Limb (tissue), 2 donors: ENCODE measurements around the gene MPO.
A peak's percentile ranks its signal among the peaks of the same experiment; 100 is the strongest.

Experiments
- DNase-seq, 2 donors: peaks; one replicate each; pipeline ENCODE4 v3.0.0-alpha.2; 2016; ENCODE audit errors: extremely low spot score in 2 of 2

The MPO gene

GRCh38 chr17:58279736-58280479 lies 827 bp downstream of the MPO start:
- DNase-seq = no peak

DNA sequence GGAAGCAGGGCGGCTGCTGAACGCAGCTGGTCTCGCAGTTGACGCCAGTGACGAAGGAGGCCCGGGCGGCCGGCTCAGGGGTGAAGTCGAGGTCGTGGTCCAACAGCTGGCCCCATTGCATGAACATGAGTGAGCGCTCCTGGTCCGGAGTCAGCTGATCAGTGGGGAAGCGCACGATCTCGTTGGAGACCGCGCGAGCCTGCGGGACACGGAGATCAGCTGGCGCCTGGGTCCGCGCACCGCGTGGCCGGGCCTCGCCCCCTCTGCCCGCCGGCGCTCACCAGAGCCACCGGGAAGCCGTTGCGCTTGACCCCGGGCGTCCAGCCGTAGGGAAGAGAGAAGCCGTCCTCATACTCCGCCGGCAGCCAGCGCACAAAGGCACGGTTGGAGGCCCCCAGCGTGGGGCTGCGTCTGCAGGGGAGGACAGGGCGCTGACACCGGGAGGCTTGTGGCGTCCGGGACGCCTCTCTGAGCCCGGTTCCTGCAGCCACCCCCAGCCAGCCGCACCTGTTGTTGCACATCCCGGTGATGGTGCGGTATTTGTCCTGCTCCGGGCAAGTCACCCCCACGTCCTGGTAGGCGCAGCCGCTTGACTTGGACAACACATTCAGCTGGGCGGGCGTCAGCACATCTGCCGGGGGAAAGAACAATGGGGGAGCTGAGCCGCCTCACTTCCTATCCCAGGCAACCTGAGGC lies 1.6 kb downstream of the MPO start:
- DNase-seq = peak; percentile 61 to 72

DNA sequence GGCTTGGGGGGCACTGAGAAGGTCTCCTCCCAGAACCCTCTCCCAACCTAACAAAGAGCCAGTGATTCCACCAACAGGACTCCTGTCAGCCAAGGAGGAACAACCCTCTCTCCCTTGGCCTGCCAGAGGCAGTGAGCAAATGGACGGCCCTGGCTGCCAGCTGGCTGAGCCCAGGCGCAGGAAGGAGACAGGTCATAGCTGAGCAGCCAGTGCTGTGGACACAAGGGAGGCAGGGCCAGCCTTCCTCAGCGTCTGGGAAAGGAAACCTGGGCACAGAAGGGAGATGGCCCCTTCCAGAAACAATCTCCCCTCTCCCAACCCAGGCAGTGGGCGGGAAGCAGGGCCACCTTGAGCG lies 2.1 kb downstream of the MPO start:
- no peak for DNase-seq

DNA sequence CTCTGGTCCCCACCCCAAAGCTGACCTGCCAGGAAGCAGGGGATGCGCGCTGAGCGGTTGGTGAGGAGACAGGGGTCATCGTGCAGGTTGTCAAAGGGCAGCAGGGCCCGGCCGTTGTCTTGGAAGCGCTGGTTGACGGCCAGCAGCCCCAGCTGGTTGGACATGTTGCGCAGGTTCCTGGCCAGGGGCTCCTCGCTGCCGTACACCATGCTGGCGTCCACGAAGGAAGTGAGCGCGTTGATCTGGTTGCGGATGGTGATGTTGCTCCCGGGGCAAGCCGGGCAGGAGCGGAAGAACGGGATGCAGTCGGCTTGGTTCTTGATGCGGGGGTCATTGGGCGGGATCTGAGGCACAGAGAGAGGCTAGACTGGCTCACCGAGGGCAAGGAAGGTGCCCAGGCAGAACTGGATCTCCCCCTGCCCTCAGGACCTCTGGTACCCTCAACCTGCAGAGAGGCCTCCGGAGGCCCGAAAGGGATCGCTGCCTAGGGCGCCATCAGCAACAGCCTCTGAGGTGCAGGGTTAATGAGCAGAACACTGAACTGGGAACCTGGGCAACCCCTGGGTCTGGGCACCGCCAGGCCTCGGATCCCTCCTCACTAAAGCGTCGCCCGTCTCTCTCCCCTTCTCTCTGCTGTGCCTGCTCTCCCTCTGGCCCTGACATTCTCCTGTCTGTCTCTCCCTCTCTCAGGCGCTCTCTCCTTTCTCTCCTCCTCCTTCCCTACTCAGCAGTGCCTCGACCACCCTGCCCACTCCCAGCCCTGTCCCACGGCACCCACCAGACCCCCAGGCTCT lies 2.7 kb downstream of the MPO start:
- no peak for DNase-seq

GRCh38 chr17:58277107-58277801 lies 3.5 kb downstream of the MPO start:
- DNase-seq = no peak

GRCh38 chr17:58276423-58276822 lies 4.3 kb downstream of the MPO start:
- no peak for DNase-seq

GRCh38 chr17:58275417-58275816 lies 5.3 kb downstream of the MPO start:
- DNase-seq = no peak

GRCh38 chr17:58273453-58274104 lies 7.2 kb downstream of the MPO start:
- DNase-seq = no peak

- DNase-seq = no peak
Observed at GRCh38 chr17:58272367-58273280, 8.1 kb downstream of the MPO start.

GRCh38 chr17:58271216-58271931 lies 9.4 kb downstream of the MPO start:
- DNase-seq = no peak

- DNase-seq = no peak
Observed at GRCh38 chr17:58270476-58271215, 10.1 kb downstream of the MPO start.

- no peak for DNase-seq
Observed at GRCh38 chr17:58269557-58270291, 11.0 kb downstream of the MPO start.

GRCh38 chr17:58268774-58269556 lies 11.8 kb downstream of the MPO start:
- DNase-seq = no peak

- no peak for DNase-seq
Observed at GRCh38 chr17:58268326-58268725, 12.4 kb downstream of the MPO start.

DNA sequence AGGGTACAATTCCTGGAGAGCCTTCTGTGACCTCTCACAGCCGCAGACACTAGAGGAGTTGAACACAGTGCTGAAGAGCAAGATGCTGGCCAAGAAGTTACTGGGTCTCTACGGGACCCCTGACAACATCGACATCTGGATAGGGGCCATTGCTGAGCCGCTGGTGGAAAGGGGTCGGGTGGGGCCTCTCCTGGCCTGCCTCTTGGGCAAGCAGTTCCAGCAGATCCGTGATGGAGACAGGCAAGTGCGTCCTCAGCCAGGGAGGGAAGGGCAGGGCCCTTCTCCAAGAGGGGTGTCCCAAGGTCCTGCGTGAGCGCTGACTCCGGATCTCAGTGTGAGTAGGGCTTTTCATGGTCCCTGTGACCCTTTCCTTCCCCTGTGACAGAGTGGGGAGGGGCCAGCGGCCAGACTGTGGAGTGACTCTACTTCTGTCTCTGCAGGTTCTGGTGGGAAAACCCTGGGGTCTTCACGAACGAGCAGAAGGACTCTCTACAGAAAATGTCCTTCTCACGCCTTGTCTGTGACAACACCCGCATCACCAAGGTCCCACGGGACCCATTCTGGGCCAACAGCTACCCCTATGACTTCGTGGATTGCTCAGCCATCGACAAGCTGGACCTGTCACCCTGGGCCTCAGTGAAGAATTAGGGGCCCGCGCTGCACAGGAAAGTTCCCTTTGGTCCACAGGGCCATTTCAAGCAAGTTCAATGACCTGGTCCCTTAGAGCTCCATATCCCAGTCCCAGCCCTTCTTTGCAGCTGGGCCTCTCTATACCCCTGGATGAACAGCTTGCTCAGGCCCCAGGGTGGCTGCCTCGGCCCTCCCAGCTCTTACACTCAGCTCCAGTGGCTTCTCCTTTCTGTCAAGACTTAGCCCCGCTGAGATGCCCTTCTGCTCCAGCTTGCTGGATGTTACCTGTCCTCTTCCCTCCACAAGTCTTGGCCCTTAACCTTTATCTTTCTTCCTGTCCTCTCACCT lies 13.1 kb downstream of the MPO start:
- no peak for DNase-seq
